HL-60 (cell line): ENCODE measurements around the gene NRXN3.

ENCODE experiments used
- CTCF ChIP-seq: IDR thresholded peaks from one replicate; pipeline ENCODE4 v1.5.1; 2011; ENCODE audit warnings: low read length, control low read depth, inconsistent platforms; ENCODE audit not compliant: insufficient read depth
- GABPA ChIP-seq: IDR thresholded peaks from 2 replicates; pipeline ENCODE4 v1.6.1; 2012; ENCODE audit warnings: low read depth
- POLR2AphosphoS5 ChIP-seq: IDR thresholded peaks from 2 replicates; pipeline ENCODE4 v1.6.1; 2012; ENCODE audit warnings: low read depth
- TF ChIP-seq, protein P1 (sequence below): IDR thresholded peaks from 2 replicates; pipeline ENCODE4 v1.6.1; 2012; ENCODE audit warnings: low read depth; ENCODE audit not compliant: insufficient replicate concordance

- TF ChIP-seq, protein P1, sequence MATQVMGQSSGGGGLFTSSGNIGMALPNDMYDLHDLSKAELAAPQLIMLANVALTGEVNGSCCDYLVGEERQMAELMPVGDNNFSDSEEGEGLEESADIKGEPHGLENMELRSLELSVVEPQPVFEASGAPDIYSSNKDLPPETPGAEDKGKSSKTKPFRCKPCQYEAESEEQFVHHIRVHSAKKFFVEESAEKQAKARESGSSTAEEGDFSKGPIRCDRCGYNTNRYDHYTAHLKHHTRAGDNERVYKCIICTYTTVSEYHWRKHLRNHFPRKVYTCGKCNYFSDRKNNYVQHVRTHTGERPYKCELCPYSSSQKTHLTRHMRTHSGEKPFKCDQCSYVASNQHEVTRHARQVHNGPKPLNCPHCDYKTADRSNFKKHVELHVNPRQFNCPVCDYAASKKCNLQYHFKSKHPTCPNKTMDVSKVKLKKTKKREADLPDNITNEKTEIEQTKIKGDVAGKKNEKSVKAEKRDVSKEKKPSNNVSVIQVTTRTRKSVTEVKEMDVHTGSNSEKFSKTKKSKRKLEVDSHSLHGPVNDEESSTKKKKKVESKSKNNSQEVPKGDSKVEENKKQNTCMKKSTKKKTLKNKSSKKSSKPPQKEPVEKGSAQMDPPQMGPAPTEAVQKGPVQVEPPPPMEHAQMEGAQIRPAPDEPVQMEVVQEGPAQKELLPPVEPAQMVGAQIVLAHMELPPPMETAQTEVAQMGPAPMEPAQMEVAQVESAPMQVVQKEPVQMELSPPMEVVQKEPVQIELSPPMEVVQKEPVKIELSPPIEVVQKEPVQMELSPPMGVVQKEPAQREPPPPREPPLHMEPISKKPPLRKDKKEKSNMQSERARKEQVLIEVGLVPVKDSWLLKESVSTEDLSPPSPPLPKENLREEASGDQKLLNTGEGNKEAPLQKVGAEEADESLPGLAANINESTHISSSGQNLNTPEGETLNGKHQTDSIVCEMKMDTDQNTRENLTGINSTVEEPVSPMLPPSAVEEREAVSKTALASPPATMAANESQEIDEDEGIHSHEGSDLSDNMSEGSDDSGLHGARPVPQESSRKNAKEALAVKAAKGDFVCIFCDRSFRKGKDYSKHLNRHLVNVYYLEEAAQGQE, result no peak
- no peak for TF ChIP-seq POLR2AphosphoS5
- TF ChIP-seq CTCF, result no peak
- no peak for TF ChIP-seq GABPA
These were observed 1416.9 kb downstream of the NRXN3 start for GRCh38 chr14:79586989-79587598.
